Left forelimb (tissue), 1 donor: ENCODE measurements around the gene DDX6.
A peak's percentile ranks its signal among the peaks of the same experiment; 100 is the strongest.
"Not testable (repeated sequence)": the region's sequence is repeated elsewhere in the genome, so short reads cannot be mapped to it uniquely, and the experiment has no call there.

ENCODE experiments used
- DNase-seq: peaks from one replicate; pipeline ENCODE4 v3.0.0-alpha.2; 2018; ENCODE audit warnings: low spot score

DDX6 gene

DNA sequence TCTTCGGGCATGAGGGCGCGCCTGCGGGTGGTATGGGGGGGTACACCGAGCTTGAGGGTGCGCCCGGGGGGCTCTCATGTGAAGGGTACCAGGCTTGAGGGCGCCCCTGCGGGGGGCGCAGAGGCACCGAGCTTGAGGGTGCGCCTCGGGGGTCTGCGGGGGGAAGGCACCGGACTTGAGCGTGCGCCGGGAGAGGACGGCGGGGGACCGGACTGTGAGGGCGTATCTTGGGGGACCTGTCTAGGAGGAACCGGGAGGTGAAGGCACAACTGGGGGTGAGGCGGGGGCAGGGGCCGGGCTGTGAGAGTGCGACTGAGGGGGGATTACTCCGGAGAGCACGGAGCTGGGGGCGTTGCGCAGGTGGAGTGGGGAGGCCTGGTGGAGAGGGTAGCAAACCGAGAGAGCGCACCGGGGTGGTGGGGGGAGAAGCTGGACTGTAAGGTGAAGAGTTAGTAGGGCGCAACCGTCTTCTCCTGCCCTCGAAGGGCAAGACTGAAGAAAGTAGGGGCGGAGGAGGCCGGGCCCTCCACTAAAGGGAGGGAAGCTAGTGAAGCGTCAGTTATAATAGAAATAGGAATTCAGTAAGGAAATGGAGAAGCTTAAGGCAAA lies 1.1 kb upstream of the DDX6 start:
- peak; percentile 66 for DNase-seq

GRCh38 chr11:118790357-118791110 lies 430 bp downstream of the DDX6 start:
- DNase-seq, result peak; percentile 90

GRCh38 chr11:118789501-118790356 lies 1.2 kb downstream of the DDX6 start:
- no peak for DNase-seq

DNA sequence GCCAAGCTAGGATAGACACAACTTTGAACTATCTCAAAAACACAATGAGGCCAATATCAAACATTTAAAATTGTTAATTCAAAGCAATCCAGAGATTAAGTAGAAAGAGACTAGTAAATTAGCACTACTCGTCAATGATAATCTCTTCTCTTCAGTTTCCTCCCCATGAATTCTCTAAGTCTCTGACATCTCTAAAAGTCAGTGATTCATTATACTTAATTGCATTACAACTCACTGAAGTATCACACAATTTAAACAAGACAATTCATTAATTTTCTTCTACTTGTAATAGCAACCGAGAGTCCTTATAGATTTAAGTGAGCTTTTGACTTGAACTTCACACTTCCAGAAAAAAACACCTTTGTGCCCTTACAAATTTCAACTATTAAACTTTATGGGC lies 4.3 kb downstream of the DDX6 start:
- no peak for DNase-seq

DNA sequence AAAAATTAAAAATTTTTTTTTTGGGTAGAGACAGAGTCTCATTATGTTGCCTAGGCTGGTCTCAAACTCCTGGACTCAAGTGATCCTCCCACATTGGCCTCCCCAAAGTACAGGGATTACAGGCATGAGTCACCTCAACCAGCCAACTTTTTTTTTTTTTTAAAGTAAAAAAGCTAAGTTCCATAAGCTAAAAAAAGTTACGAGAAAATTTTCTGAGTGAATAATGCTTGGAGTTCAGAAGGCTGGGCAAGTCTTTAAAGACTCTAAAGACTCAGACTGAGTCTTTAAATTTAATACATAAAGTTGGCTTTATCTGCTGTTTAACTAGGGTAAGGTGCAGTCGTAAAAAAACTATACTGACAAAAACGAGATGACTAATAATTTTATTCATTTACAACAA lies 5.6 kb downstream of the DDX6 start:
- DNase-seq, result no peak

GRCh38 chr11:118783724-118784495 lies 7.1 kb downstream of the DDX6 start:
- DNase-seq, result no peak

DNA sequence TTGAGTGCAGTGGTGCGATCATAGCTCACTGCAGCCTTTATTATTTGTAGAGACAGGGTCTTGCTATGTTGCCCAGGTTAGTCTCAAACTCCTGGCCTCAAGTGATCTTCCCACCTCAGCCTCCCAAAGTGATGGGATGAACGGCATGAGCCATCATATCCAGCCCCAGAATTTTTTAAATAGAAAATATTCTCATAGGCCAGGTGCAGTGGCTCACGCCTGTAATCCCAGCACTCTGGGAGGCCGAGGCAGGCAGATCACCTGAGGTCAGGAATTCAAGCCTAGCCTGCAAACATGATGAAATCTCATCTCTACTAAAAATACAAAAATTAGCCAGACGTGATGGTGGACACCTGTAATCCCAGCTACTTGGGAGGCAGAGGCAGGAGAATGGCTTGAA lies 7.6 kb downstream of the DDX6 start:
- DNase-seq, result not testable (repeated sequence)

DNA sequence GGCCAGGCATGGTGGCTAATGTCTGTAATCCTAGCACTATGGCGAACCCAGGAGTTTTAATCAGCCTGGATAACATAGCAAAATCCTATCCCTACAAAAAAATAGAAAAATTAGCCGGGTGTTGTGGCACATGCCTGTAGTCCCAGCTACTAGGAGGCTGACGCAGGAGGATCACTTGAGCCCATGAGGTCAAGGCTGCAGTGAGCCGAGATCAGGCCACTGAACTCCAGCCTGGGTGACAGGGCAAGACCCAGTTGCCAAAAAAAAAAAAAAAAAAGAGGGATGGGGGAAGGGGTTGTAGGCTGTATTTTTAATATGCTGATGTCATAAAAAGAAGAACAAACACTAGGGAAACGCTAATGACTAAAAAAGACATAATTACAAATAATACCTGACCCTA lies 12.1 kb downstream of the DDX6 start:
- DNase-seq, result no peak

- DNase-seq, result no peak
Observed at GRCh38 chr11:118774032-118774431, 16.9 kb downstream of the DDX6 start.

DNA sequence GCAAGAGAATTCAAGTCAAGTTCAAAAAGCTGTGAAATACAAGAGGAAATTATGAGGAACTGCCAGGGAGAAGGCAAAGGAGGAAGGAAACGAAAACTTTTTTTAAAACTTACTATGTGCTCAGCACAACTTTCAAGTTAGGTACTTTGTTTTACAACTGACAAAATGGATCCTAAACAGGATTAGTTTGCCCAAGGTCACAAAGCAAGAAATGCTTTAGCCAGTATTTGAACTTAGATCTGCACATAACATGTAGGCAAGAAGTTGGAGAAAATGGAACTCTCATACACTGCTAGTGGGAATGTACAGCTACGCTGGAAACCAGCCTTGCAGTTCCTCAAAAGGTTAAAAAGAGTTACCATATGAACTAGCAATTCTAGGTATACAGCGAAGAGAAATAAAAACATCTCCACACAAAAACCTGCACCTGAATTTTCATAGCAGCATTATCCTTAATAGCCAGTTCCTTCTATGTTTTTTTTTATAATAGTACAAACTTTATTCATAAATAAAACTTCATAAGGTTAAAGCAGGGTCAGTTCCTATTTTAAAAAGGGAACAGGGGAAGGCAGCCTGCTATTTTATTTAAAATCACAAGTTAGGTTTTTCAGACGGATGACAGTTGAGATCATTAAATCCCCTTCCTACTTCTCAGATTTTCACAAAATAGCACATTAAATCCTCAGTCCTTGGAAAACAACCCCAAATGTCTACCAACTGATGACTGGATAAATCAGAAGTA lies 19.2 kb downstream of the DDX6 start:
- DNase-seq, result no peak

DNA sequence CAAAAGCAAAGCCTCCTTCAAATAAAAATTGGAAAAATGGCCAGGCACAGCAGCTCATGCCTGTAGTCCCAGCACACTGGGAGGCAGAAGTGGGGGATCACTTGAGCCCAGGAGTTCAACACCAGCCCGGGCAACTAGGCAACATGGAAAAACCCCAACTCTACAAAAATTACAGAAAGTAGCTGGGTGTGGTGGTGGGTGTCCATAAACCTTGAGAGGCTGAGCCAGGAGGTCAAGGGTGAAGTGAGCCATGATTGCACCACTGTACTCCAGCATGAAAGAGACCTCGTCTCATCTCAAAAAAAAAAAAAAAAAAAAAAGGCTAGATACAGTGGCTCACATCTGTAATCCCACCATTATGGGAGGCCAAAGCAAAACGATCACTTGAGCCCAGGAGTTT lies 22.3 kb downstream of the DDX6 start:
- DNase-seq, result no peak

DNA sequence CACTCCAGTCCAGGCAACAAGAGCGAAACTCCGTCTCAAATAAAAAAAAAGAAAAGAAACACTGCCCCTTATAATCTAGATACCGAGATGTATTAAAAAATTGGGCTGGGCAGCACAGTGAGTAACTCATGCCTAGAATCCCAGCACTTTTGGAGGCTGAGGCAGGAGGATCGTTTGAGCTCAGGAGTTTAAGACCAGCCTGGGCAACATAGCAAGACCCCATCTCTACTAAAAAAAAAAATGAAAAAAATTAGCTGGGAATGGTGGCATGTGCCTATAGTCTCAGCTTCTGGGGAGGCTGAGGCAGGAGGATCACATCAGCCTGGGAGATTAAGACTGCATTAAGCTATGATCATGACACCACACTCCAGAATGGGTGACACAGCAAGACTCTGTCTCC lies 24.9 kb downstream of the DDX6 start:
- DNase-seq, result no peak

- not testable (repeated sequence) for DNase-seq
Observed at GRCh38 chr11:118765095-118765691, 25.8 kb downstream of the DDX6 start.

GRCh38 chr11:118763041-118763440 lies 27.9 kb downstream of the DDX6 start:
- no peak for DNase-seq

GRCh38 chr11:118761981-118762380 lies 29.0 kb downstream of the DDX6 start:
- not testable (repeated sequence) for DNase-seq

- no peak for DNase-seq
Observed at GRCh38 chr11:118757876-118758399, 33.0 kb downstream of the DDX6 start.

- no peak for DNase-seq
Observed at GRCh38 chr11:118752654-118753053, 38.3 kb downstream of the DDX6 start.

- DNase-seq, result no peak
Observed at GRCh38 chr11:118749429-118749828, 41.5 kb downstream of the DDX6 start.

GRCh38 chr11:118748056-118748455 lies 42.9 kb downstream of the DDX6 start:
- no peak for DNase-seq

DNA sequence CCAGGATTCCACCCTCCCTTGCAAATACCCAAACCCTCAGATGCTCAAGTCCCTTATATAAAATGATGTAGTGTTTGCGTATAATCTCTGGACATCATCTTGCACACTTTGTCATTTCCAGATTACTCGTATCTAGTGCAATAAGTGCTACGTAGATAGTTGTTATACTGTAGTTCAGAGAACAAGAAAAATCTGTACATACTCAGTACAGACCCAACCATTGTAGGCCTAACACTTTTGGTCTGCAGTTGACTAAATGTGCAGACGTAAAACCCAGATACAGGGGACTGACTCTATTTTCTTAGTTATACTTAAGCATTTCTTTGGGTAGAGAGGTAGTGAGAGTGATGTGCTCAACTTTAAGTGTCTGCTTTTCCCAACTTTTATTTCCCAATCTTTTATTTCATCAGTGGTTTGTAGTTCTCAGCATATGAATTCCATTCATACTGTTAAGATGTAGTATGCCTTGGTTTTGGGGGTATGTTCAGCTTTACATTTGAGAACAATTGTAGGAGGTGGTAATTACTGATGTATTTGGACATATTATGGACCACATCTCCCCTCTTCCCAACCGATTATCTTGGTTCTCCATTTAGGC lies 43.9 kb downstream of the DDX6 start:
- DNase-seq, result no peak
